HL-60 (cell line): ENCODE data around the gene OPTN.

Experiments
- CTCF ChIP-seq: IDR thresholded peaks from one replicate; pipeline ENCODE4 v1.5.1; 2011; ENCODE audit warnings: low read length, control low read depth, inconsistent platforms; ENCODE audit not compliant: insufficient read depth
- GABPA ChIP-seq: IDR thresholded peaks from 2 replicates; pipeline ENCODE4 v1.6.1; 2012; ENCODE audit warnings: low read depth
- POLR2AphosphoS5 ChIP-seq: IDR thresholded peaks from 2 replicates; pipeline ENCODE4 v1.6.1; 2012; ENCODE audit warnings: low read depth
- REST ChIP-seq: IDR thresholded peaks from 2 replicates; pipeline ENCODE4 v1.6.1; 2012; ENCODE audit warnings: low read depth; ENCODE audit not compliant: insufficient replicate concordance
- SPI1 ChIP-seq: IDR thresholded peaks from 2 replicates; pipeline ENCODE4 v1.6.1; 2012; ENCODE audit warnings: low read depth, mild to moderate bottlenecking, borderline replicate concordance

GRCh38 chr10:13121500-13121854 is 21.5 kb downstream of the OPTN start:
- no peak for TF ChIP-seq CTCF
- TF ChIP-seq GABPA: no peak
- no peak for TF ChIP-seq REST
- TF ChIP-seq POLR2AphosphoS5: no peak
- no peak for TF ChIP-seq SPI1
